Non-pigmented ciliary epithelial cell (primary cell): ENCODE data around the gene UBQLN3.
A peak's percentile ranks its signal among the peaks of the same experiment; 100 is the strongest.

ENCODE experiments used
- DNase-seq: peaks from one replicate; pipeline ENCODE4 v3.0.0-alpha.2; 2010; ENCODE audit warnings: low read depth

Gene UBQLN3

GRCh38 chr11:5509803-5510202 lies at the start of gene UBQLN3:
TSS of gene UBQLN3 (minus strand) at chr11:5509957. CDS start at chr11:5509558, 399 bp downstream.
- DNase-seq: no peak

GRCh38 chr11:5557751-5558150 lies 48.0 kb upstream of the UBQLN3 start:
- no peak for DNase-seq

- no peak for DNase-seq
Measured at GRCh38 chr11:5556596-5557188, 46.9 kb upstream of the UBQLN3 start.

GRCh38 chr11:5553343-5553742 lies 43.6 kb upstream of the UBQLN3 start:
- no peak for DNase-seq

- DNase-seq: peak; percentile 83
Measured at GRCh38 chr11:5550440-5551095, 40.8 kb upstream of the UBQLN3 start.

- DNase-seq: no peak
Measured at GRCh38 chr11:5548440-5548839, 38.7 kb upstream of the UBQLN3 start, which contains the start of gene OR52H1. TSS of gene OR52H1 (minus strand) at chr11:5548540. CDS start at chr11:5545505, 3,035 bp downstream.

GRCh38 chr11:5547982-5548381 lies 38.2 kb upstream of the UBQLN3 start:
- no peak for DNase-seq

- DNase-seq: no peak
Measured at GRCh38 chr11:5546457-5546856, 36.7 kb upstream of the UBQLN3 start.

GRCh38 chr11:5541427-5541826 lies 31.7 kb upstream of the UBQLN3 start:
- DNase-seq: no peak

- no peak for DNase-seq
Measured at GRCh38 chr11:5536482-5536881, 26.7 kb upstream of the UBQLN3 start.

- DNase-seq: no peak
Measured at GRCh38 chr11:5534046-5534445, 24.3 kb upstream of the UBQLN3 start.

- DNase-seq: no peak
Measured at GRCh38 chr11:5531053-5531831, 21.5 kb upstream of the UBQLN3 start.

- DNase-seq: no peak
Measured at GRCh38 chr11:5528495-5528894, 18.7 kb upstream of the UBQLN3 start.

GRCh38 chr11:5527716-5528115 lies 18.0 kb upstream of the UBQLN3 start:
- no peak for DNase-seq

GRCh38 chr11:5524756-5525155 lies 15.0 kb upstream of the UBQLN3 start:
- no peak for DNase-seq

GRCh38 chr11:5522308-5522707 lies 12.6 kb upstream of the UBQLN3 start:
- no peak for DNase-seq

GRCh38 chr11:5521540-5521939 lies 11.8 kb upstream of the UBQLN3 start:
- DNase-seq: no peak

- no peak for DNase-seq
Measured at GRCh38 chr11:5516599-5516998, 6.8 kb upstream of the UBQLN3 start, which contains the start of gene UBQLNL. TSS of gene UBQLNL (minus strand) at chr11:5516699. CDS start at chr11:5516441, 258 bp downstream.

- DNase-seq: no peak
Measured at GRCh38 chr11:5514841-5515240, 5.1 kb upstream of the UBQLN3 start.

- no peak for DNase-seq
Measured at GRCh38 chr11:5508605-5509004, 1.2 kb downstream of the UBQLN3 start.

- DNase-seq: no peak
Measured at GRCh38 chr11:5507933-5508305, 1.8 kb downstream of the UBQLN3 start.

GRCh38 chr11:5507177-5507932 lies 2.4 kb downstream of the UBQLN3 start:
- DNase-seq: no peak
